ENCODE data around the gene RLN3. TPM values are rescaled to one million over a fixed set of nuclear protein-coding genes. Genes with fewer than 3 reads are reported as not detected.
A peak's percentile ranks its signal among the peaks of the same experiment; 100 is the strongest.
"Not testable (repeated sequence)": the region's sequence is repeated elsewhere in the genome, so short reads cannot be mapped to it uniquely, and the experiment has no call there.

Gene RLN3
- total and polyA plus RNA-seq, 4 donors: not detected

- no peak overlapping the region for H3K27ac ChIP-seq (ENCODE audit: low read depth in 1 of 2, low read length in 2 of 2)
- H3K9ac ChIP-seq (ENCODE audit: low read depth in 1 of 2, low read length in 2 of 2): no peak overlapping the region
- WGBS: 78% methylated on average over 8 of the region's 8 CpGs
- peaks cover 0 to 5% (median 2%) of the 10 kb centered on the region in 4 donors for H3K36me3 ChIP-seq (ENCODE audit: control insufficient read depth in 4 of 4, insufficient read depth in 3 of 4, low read depth in 1 of 4, low read length in 3 of 4)
- peak; percentile 78 for DNase-seq (ENCODE audit: low spot score)
- H3K4me1 ChIP-seq (ENCODE audit: control insufficient read depth in 4 of 4, insufficient read depth in 4 of 4, low read length in 3 of 4): no peaks in the 10 kb centered on the region
- no peak overlapping the region for H3K4me3 ChIP-seq (ENCODE audit: low read depth in 1 of 3, low read length in 3 of 3)
- TF ChIP-seq RAD21 (IDR thresholded peaks at IDR 0.05) (peak; percentile 64 to 79), CTCF (IDR thresholded peaks at IDR 0.05; ENCODE audit: low read depth, low read length, missing input control) (peak; percentile 76), FOXA1 (IDR thresholded peaks at IDR 0.05) (no peak)
- no peaks in the 10 kb centered on the region for H3K27me3 ChIP-seq (ENCODE audit: control insufficient read depth in 4 of 4, insufficient read depth in 4 of 4, low read length in 3 of 4)
- no peaks in the 10 kb centered on the region for H3K9me3 ChIP-seq (ENCODE audit: control insufficient read depth in 4 of 4, low read length in 3 of 4)
These were observed 20.6 kb downstream of the RLN3 start for GRCh38 chr19:14048443-14049153.

GRCh38 chr19:14050512-14050911 is 22.6 kb downstream of the RLN3 start:
- TF ChIP-seq EGR1 (IDR thresholded peaks at IDR 0.05; ENCODE audit: low read depth in 2 of 2) (no peak), CTCF (IDR thresholded peaks at IDR 0.05; ENCODE audit: low read depth, low read length, missing input control) (no peak), FOXA1 (IDR thresholded peaks at IDR 0.05) (no peak), FOXA2 (IDR thresholded peaks at IDR 0.05) (no peak), RAD21 (IDR thresholded peaks at IDR 0.05) (no peak), HNF4G (IDR thresholded peaks at IDR 0.05) (no peak)
- Histone ChIP-seq H3K4me1 (ENCODE audit: control insufficient read depth in 4 of 4, insufficient read depth in 4 of 4, low read length in 3 of 4) (no peaks in the 10 kb centered on the region), H3K27me3 (ENCODE audit: control insufficient read depth in 4 of 4, insufficient read depth in 4 of 4, low read length in 3 of 4) (no peaks in the 10 kb centered on the region), H3K4me3 (ENCODE audit: low read depth in 1 of 3, low read length in 3 of 3) (no peak overlapping the region), H3K9me3 (ENCODE audit: control insufficient read depth in 4 of 4, low read length in 3 of 4) (no peaks in the 10 kb centered on the region), H3K27ac (ENCODE audit: low read depth in 1 of 2, low read length in 2 of 2) (no peak overlapping the region), H3K9ac (ENCODE audit: low read depth in 1 of 2, low read length in 2 of 2) (no peak overlapping the region), H3K36me3 (ENCODE audit: control insufficient read depth in 4 of 4, insufficient read depth in 3 of 4, low read depth in 1 of 4, low read length in 3 of 4) (peaks cover 2 to 17% (median 7%) of the 10 kb centered on the region in 4 donors)
- no peak for DNase-seq (ENCODE audit: low spot score)
- WGBS: 98% methylated on average over 4 of the region's 4 CpGs

- H3K36me3 ChIP-seq (ENCODE audit: control insufficient read depth in 4 of 4, insufficient read depth in 3 of 4, low read depth in 1 of 4, low read length in 3 of 4): peaks cover 2 to 20% (median 9%) of the 10 kb centered on the region in 4 donors
- H3K4me1 ChIP-seq (ENCODE audit: control insufficient read depth in 4 of 4, insufficient read depth in 4 of 4, low read length in 3 of 4); H3K27me3 ChIP-seq (ENCODE audit: control insufficient read depth in 4 of 4, insufficient read depth in 4 of 4, low read length in 3 of 4); H3K27ac ChIP-seq (ENCODE audit: low read depth in 1 of 2, low read length in 2 of 2); H3K9me3 ChIP-seq (ENCODE audit: control insufficient read depth in 4 of 4, low read length in 3 of 4); DNase-seq (ENCODE audit: low spot score); H3K9ac ChIP-seq (ENCODE audit: low read depth in 1 of 2, low read length in 2 of 2); H3K4me3 ChIP-seq (ENCODE audit: low read depth in 1 of 3, low read length in 3 of 3): not testable (repeated sequence)
- WGBS: 97% methylated on average over 11 of the region's 11 CpGs
These were observed 23.0 kb downstream of the RLN3 start for GRCh38 chr19:14050961-14051360.

GRCh38 chr19:14051980-14052379 is 24.0 kb downstream of the RLN3 start:
- peaks cover 7 to 27% (median 12%) of the 10 kb centered on the region in 4 donors for H3K36me3 ChIP-seq (ENCODE audit: control insufficient read depth in 4 of 4, insufficient read depth in 3 of 4, low read depth in 1 of 4, low read length in 3 of 4)
- no peak overlapping the region for H3K9ac ChIP-seq (ENCODE audit: low read depth in 1 of 2, low read length in 2 of 2)
- H3K27me3 ChIP-seq (ENCODE audit: control insufficient read depth in 4 of 4, insufficient read depth in 4 of 4, low read length in 3 of 4): no peaks in the 10 kb centered on the region
- no peak overlapping the region for H3K27ac ChIP-seq (ENCODE audit: low read depth in 1 of 2, low read length in 2 of 2)
- H3K4me1 ChIP-seq (ENCODE audit: control insufficient read depth in 4 of 4, insufficient read depth in 4 of 4, low read length in 3 of 4): no peaks in the 10 kb centered on the region
- no peak for DNase-seq (ENCODE audit: low spot score)
- no peak overlapping the region for H3K4me3 ChIP-seq (ENCODE audit: low read depth in 1 of 3, low read length in 3 of 3)
- no peaks in the 10 kb centered on the region for H3K9me3 ChIP-seq (ENCODE audit: control insufficient read depth in 4 of 4, low read length in 3 of 4)
- 82% methylated on average over 9 of the region's 9 CpGs for WGBS
- TF ChIP-seq TAF1 (conservative IDR thresholded peaks at IDR 0.05) (no peak), FOXA1 (IDR thresholded peaks at IDR 0.05) (no peak), CTCF (IDR thresholded peaks at IDR 0.05; ENCODE audit: low read depth, low read length, missing input control) (no peak), REST (IDR thresholded peaks at IDR 0.05) (no peak), MAX (IDR thresholded peaks at IDR 0.05) (no peak), NR2F2 (IDR thresholded peaks at IDR 0.05) (no peak), JUND (IDR thresholded peaks at IDR 0.05) (no peak), FOXA2 (IDR thresholded peaks at IDR 0.05) (no peak)

Measured in liver (tissue), 9 donors.